ENCODE data around the gene SSBP4. TPM values are rescaled to one million over a fixed set of nuclear protein-coding genes. Genes with fewer than 3 reads are reported as not detected.

SSBP4 gene
- total and polyA plus RNA-seq, 2 experiments from 2014 or later, result 72.6 to 156 TPM

GRCh38 chr19:18429717-18430416, 10.7 kb downstream of the SSBP4 start:
- Histone ChIP-seq H3K27me3 (no peaks in the 10 kb centered on the region), H3K9me3 (ENCODE audit: low read depth) (no peaks in the 10 kb centered on the region), H3K36me3 (replicated peaks; ENCODE audit: insufficient read depth, low read depth) (no peaks in the 10 kb centered on the region), H3K4me1 (ENCODE audit: insufficient read depth) (peaks cover 42% of the 10 kb centered on the region), H3K4me2 (peak overlapping the region; percentile 78), H3K4me3 (peak overlapping the region; percentile 2), H2AFZ (no peak overlapping the region), H3K9me2 (replicated peaks; ENCODE audit: insufficient read depth) (no peaks in the 10 kb centered on the region), H4K20me1 (ENCODE audit: insufficient read depth, poor library complexity, severe bottlenecking) (peaks cover 7% of the 10 kb centered on the region), H3K79me2 (peaks cover 39% of the 10 kb centered on the region), H3K27ac (peak overlapping the region; percentile 88)
- DNase-seq (ENCODE audit: low spot score), result no peak
- 48% methylated on average over 7 of the region's 13 CpGs for WGBS (ENCODE audit: low lambda C conversion rate, missing lambda C conversion rate)
- TF ChIP-seq CTCF (IDR thresholded peaks at IDR 0.05; ENCODE audit: poor library complexity) (no peak), EZH2 (IDR thresholded peaks at IDR 0.05; ENCODE audit: borderline replicate concordance) (no peak), EZH2phosphoT487 (IDR thresholded peaks at IDR 0.05; ENCODE audit: low read depth, severe bottlenecking, unreplicated experiment) (no peak)

GRCh38 chr19:18430417-18431144, 11.4 kb downstream of the SSBP4 start:
- Histone ChIP-seq H3K4me2 (peak overlapping the region; percentile 78), H3K27ac (no peak overlapping the region), H3K9me2 (replicated peaks; ENCODE audit: insufficient read depth) (no peaks in the 10 kb centered on the region), H3K79me2 (peaks cover 33% of the 10 kb centered on the region), H3K9me3 (ENCODE audit: low read depth) (no peaks in the 10 kb centered on the region), H3K4me3 (no peak overlapping the region), H3K27me3 (no peaks in the 10 kb centered on the region), H3K36me3 (replicated peaks; ENCODE audit: insufficient read depth, low read depth) (no peaks in the 10 kb centered on the region), H2AFZ (no peak overlapping the region), H4K20me1 (ENCODE audit: insufficient read depth, poor library complexity, severe bottlenecking) (peaks cover 6% of the 10 kb centered on the region), H3K4me1 (ENCODE audit: insufficient read depth) (peaks cover 42% of the 10 kb centered on the region)
- TF ChIP-seq EZH2 (IDR thresholded peaks at IDR 0.05; ENCODE audit: borderline replicate concordance) (no peak), EZH2phosphoT487 (IDR thresholded peaks at IDR 0.05; ENCODE audit: low read depth, severe bottlenecking, unreplicated experiment) (no peak), CTCF (IDR thresholded peaks at IDR 0.05; ENCODE audit: poor library complexity) (no peak)
- no peak for DNase-seq (ENCODE audit: low spot score)
- 87% methylated on average over 17 of the region's 21 CpGs for WGBS (ENCODE audit: low lambda C conversion rate, missing lambda C conversion rate)

GRCh38 chr19:18431351-18432197, 12.4 kb downstream of the SSBP4 start:
- no peak overlapping the region for H2AFZ ChIP-seq
- no peak for TF ChIP-seq EZH2phosphoT487 (IDR thresholded peaks at IDR 0.05; ENCODE audit: low read depth, severe bottlenecking, unreplicated experiment)
- TF ChIP-seq CTCF (IDR thresholded peaks at IDR 0.05; ENCODE audit: poor library complexity), result no peak
- TF ChIP-seq EZH2 (IDR thresholded peaks at IDR 0.05; ENCODE audit: borderline replicate concordance), result no peak
- no peaks in the 10 kb centered on the region for H3K36me3 ChIP-seq (replicated peaks; ENCODE audit: insufficient read depth, low read depth)
- peaks cover 29% of the 10 kb centered on the region for H3K79me2 ChIP-seq
- H3K4me1 ChIP-seq (ENCODE audit: insufficient read depth), result peaks cover 43% of the 10 kb centered on the region
- H3K9me2 ChIP-seq (replicated peaks; ENCODE audit: insufficient read depth), result no peaks in the 10 kb centered on the region
- no peaks in the 10 kb centered on the region for H4K20me1 ChIP-seq (ENCODE audit: insufficient read depth, poor library complexity, severe bottlenecking)
- no peak for DNase-seq (ENCODE audit: low spot score)
- H3K4me3 ChIP-seq, result no peak overlapping the region
- 85% methylated on average over 13 of the region's 34 CpGs for WGBS (ENCODE audit: low lambda C conversion rate, missing lambda C conversion rate)
- H3K9me3 ChIP-seq (ENCODE audit: low read depth), result no peaks in the 10 kb centered on the region
- H3K27me3 ChIP-seq, result no peaks in the 10 kb centered on the region
- H3K4me2 ChIP-seq, result no peak overlapping the region
- no peak overlapping the region for H3K27ac ChIP-seq

All from hepatocyte (in vitro differentiated cells).